ENCODE data around the gene RBM4B. TPM values are rescaled to one million over a fixed set of nuclear protein-coding genes. Genes with fewer than 3 reads are reported as not detected.
"Not testable (repeated sequence)": the region's sequence is repeated elsewhere in the genome, so short reads cannot be mapped to it uniquely, and the experiment has no call there.

RBM4B gene, protein sequence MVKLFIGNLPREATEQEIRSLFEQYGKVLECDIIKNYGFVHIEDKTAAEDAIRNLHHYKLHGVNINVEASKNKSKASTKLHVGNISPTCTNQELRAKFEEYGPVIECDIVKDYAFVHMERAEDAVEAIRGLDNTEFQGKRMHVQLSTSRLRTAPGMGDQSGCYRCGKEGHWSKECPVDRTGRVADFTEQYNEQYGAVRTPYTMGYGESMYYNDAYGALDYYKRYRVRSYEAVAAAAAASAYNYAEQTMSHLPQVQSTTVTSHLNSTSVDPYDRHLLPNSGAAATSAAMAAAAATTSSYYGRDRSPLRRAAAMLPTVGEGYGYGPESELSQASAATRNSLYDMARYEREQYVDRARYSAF
- 1 to 10 TPM; 7.3 to 9.9 TPM for total RNA-seq
- total RNA-seq: 8.7 to 19.5 reads per million in 2 donors

- no peaks in the 10 kb centered on the region for H3K9me3 ChIP-seq (ENCODE audit: control insufficient read depth, low read length, poor library complexity, severe bottlenecking)
- Mint-ChIP-seq H3K4me3 (peak within 1 kb of the TSS; percentile 94), H3K4me1 (peaks cover 23% of the 10 kb centered on the region), H3K27ac (peak within 1 kb of the TSS; percentile 95), H3K36me3 (ENCODE audit: low read depth) (peaks cover 3% of the 10 kb centered on the region), H3K27me3 (no peaks in the 10 kb centered on the region)
- DNase-seq (peak; percentile 93 to 97 (median 95)), ATAC-seq (peak; percentile 89)
Observed at GRCh38 chr11:66677599-66678375, at the start of gene RBM4B. Gene RBM4B (minus strand): TSS chr11:66677887. CDS start chr11:66677079, 808 bp downstream.

DNA sequence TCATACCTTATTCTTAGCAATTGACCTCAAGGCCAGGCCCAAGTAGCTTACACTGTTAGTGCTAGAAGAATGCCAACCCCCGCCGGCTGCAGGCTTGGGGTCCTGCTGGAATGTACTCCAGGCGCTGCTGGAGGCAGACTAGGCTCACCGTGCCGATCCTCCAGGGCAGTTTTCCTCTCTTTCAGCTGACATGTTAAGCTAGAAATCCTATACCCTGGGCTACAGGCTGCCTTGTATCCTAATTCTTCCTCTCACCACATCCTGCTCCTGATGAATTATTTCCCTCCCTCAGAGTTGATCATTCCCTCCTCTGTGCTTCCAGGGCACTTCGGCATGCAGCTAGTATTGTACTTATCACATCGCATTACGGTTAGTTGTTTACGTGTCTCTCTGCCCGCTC is 48.0 kb upstream of the RBM4B start:
- H3K9me3 ChIP-seq (ENCODE audit: control insufficient read depth, low read length, poor library complexity, severe bottlenecking): no peaks in the 10 kb centered on the region
- Mint-ChIP-seq H3K4me3 (no peak overlapping the region), H3K4me1 (peaks cover 14% of the 10 kb centered on the region), H3K27me3 (peaks cover 56% of the 10 kb centered on the region), H3K36me3 (ENCODE audit: low read depth) (peaks cover 11% of the 10 kb centered on the region), H3K27ac (no peak overlapping the region)
- no peak for DNase-seq
- no peak for ATAC-seq

DNA sequence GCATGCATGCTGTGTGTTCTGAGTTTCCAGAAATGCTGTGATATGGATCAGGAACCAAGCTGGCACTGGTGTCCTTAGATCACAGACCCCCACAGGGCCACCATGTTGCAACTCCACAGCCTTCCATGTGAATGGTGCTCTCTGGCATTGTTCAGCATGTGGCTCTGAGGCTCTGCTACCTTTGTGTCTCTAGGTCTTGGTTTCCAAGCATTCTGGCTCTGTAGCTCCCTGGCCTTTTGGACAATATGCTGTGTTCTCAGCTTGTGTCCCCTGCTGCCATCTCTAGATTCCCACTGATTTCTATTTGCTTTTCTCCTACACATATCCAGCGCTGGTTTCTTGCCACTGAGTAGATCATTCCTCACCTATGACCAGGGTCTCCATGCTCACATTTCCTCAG is 47.4 kb upstream of the RBM4B start:
- Mint-ChIP-seq H3K4me3 (no peak overlapping the region), H3K27ac (no peak overlapping the region), H3K36me3 (ENCODE audit: low read depth) (peaks cover 13% of the 10 kb centered on the region), H3K4me1 (peaks cover 16% of the 10 kb centered on the region), H3K27me3 (peaks cover 60% of the 10 kb centered on the region)
- no peaks in the 10 kb centered on the region for H3K9me3 ChIP-seq (ENCODE audit: control insufficient read depth, low read length, poor library complexity, severe bottlenecking)
- DNase-seq (no peak), ATAC-seq (no peak)

GRCh38 chr11:66724167-66724566 is 46.5 kb upstream of the RBM4B start:
- not testable (repeated sequence) for DNase-seq; H3K9me3 ChIP-seq (ENCODE audit: control insufficient read depth, low read length, poor library complexity, severe bottlenecking); ATAC-seq; H3K27ac Mint-ChIP-seq; H3K4me3 Mint-ChIP-seq
- Mint-ChIP-seq H3K36me3 (ENCODE audit: low read depth) (peaks cover 13% of the 10 kb centered on the region), H3K27me3 (peaks cover 56% of the 10 kb centered on the region), H3K4me1 (peaks cover 16% of the 10 kb centered on the region)

GRCh38 chr11:66723693-66724092 is 46.0 kb upstream of the RBM4B start:
- Mint-ChIP-seq H3K36me3 (ENCODE audit: low read depth) (peaks cover 11% of the 10 kb centered on the region), H3K27me3 (peaks cover 51% of the 10 kb centered on the region), H3K27ac (no peak overlapping the region), H3K4me3 (no peak overlapping the region), H3K4me1 (peaks cover 14% of the 10 kb centered on the region)
- ATAC-seq: no peak
- DNase-seq: no peak
- H3K9me3 ChIP-seq (ENCODE audit: control insufficient read depth, low read length, poor library complexity, severe bottlenecking): no peaks in the 10 kb centered on the region

- peaks cover 11% of the 10 kb centered on the region for H3K36me3 Mint-ChIP-seq (ENCODE audit: low read depth)
- H3K27ac Mint-ChIP-seq: no peak overlapping the region
- peaks cover 11% of the 10 kb centered on the region for H3K4me1 Mint-ChIP-seq
- no peaks in the 10 kb centered on the region for H3K9me3 ChIP-seq (ENCODE audit: control insufficient read depth, low read length, poor library complexity, severe bottlenecking)
- no peak overlapping the region for H3K4me3 Mint-ChIP-seq
- ATAC-seq: no peak
- DNase-seq: no peak
- peaks cover 53% of the 10 kb centered on the region for H3K27me3 Mint-ChIP-seq
Observed at GRCh38 chr11:66722745-66723651, 45.3 kb upstream of the RBM4B start.

- Mint-ChIP-seq H3K4me3 (no peak overlapping the region), H3K27me3 (peaks cover 59% of the 10 kb centered on the region), H3K36me3 (ENCODE audit: low read depth) (peaks cover 11% of the 10 kb centered on the region), H3K4me1 (peaks cover 8% of the 10 kb centered on the region), H3K27ac (no peak overlapping the region)
- H3K9me3 ChIP-seq (ENCODE audit: control insufficient read depth, low read length, poor library complexity, severe bottlenecking): no peaks in the 10 kb centered on the region
- ATAC-seq (no peak), DNase-seq (no peak)
Observed at GRCh38 chr11:66721939-66722338, 44.3 kb upstream of the RBM4B start.

DNA sequence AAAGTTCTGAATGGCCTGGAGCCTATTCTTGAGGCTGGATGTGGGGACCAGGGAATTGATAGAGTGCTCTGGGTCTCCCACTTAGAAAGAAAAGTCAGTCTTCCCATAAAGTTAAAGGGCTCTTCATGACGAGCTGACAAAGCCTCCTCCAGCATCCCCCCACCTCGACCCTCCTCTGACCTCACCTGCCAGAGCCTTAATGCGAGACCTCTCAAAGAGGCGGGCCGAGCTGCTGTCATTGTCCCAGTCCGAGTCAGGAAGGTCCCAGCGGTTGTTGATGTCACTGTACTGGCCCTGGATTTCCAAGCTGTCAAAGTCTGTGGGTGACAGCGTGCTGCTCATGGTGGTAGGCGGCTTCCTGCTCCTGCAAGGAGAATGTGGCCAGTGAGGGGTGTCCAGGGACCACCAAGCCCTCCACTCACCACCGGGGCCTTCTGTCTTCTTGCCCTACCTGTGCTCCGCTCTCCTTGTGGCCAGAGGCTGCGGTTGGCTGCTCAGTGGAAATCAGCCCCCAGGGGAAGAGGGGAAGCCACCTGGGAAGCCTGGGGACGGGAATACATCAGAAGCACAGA is 43.3 kb upstream of the RBM4B start:
- H3K27me3 Mint-ChIP-seq: peaks cover 56% of the 10 kb centered on the region
- H3K36me3 Mint-ChIP-seq (ENCODE audit: low read depth): peaks cover 9% of the 10 kb centered on the region
- no peak for DNase-seq
- ATAC-seq: no peak
- H3K4me1 Mint-ChIP-seq: peaks cover 2% of the 10 kb centered on the region
- H3K4me3 Mint-ChIP-seq: no peak overlapping the region
- no peaks in the 10 kb centered on the region for H3K9me3 ChIP-seq (ENCODE audit: control insufficient read depth, low read length, poor library complexity, severe bottlenecking)
- peak overlapping the region; percentile 32 for H3K27ac Mint-ChIP-seq

DNA sequence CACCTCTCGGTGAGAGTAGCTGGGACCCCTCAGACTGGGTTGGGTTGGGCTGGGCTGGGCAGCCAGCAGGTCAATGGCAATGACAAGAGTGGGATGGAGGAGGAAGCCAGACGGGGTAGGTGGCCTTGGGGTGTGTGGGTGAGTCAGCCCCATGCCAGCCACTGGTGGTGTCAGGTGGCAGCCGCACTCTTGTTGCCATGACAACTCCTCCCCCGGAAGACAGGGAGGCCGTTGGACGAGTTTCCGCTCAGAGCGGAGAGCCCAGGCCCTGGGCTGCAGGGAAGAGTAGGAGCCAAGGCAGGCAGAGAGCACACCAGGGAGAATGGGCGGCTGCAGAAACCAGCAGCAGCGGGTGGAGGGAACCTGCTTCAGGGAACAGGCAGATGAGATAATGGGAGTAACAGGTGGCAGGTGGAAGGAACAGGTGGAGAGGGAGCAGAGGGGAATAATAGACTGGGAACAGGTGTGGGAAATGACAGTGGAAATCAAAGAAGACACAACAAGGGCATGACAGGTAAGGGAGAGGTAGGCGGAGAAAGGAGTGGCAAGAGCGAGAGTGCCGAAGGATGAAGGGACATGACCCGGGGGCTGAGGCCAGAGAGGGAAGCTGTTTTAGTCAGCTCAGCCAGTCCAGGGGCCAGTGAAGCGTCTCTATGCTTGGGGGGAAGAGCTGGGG is 42.7 kb upstream of the RBM4B start:
- DNase-seq (no peak), ATAC-seq (no peak)
- Mint-ChIP-seq H3K4me1 (peaks cover 4% of the 10 kb centered on the region), H3K27ac (peak overlapping the region; percentile 32), H3K27me3 (peaks cover 55% of the 10 kb centered on the region), H3K4me3 (no peak overlapping the region), H3K36me3 (ENCODE audit: low read depth) (peaks cover 7% of the 10 kb centered on the region)
- H3K9me3 ChIP-seq (ENCODE audit: control insufficient read depth, low read length, poor library complexity, severe bottlenecking): no peaks in the 10 kb centered on the region

DNA sequence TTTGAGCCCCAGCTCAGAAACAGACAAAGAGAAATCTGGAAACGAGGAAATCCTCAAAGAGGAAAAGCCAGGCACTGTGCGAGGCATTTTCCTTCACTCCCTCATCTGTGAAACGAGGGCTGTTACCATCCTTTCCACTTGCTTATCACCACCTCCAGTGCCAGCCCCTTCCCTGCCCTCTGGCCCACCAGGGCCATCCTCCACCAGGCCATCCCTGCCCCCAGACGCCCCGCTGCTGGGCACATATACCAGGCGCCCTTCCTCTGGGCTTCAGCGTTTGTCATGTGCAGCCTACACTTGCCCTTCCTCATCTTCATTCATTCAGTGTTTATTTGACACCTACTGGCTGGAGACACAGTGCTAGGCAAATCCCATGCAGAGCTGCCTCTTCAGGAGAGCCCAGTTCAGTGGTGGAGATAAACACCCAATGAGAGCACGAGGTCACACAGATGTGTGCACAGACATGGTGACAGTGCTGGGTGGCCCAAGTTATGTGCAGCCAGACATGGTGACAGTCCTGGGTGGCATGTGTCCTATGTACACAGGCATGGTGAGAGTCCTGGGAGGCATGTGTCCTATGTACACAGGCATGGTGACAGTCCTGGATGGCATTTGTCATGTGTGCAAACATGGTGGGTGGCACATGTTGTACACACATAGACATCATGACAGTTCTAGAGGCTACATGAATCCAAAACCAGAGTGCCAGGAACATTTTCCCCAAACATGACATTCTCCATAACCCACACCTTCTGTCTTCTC is 41.6 kb upstream of the RBM4B start:
- no peak overlapping the region for H3K4me3 Mint-ChIP-seq
- DNase-seq (no peak), ATAC-seq (no peak)
- peaks cover 7% of the 10 kb centered on the region for H3K36me3 Mint-ChIP-seq (ENCODE audit: low read depth)
- H3K27ac Mint-ChIP-seq: no peak overlapping the region
- peaks cover 55% of the 10 kb centered on the region for H3K27me3 Mint-ChIP-seq
- no peaks in the 10 kb centered on the region for H3K9me3 ChIP-seq (ENCODE audit: control insufficient read depth, low read length, poor library complexity, severe bottlenecking)
- peaks cover 4% of the 10 kb centered on the region for H3K4me1 Mint-ChIP-seq

- no peak overlapping the region for H3K27ac Mint-ChIP-seq
- H3K4me1 Mint-ChIP-seq: peaks cover 6% of the 10 kb centered on the region
- H3K9me3 ChIP-seq (ENCODE audit: control insufficient read depth, low read length, poor library complexity, severe bottlenecking): no peaks in the 10 kb centered on the region
- H3K36me3 Mint-ChIP-seq (ENCODE audit: low read depth): peaks cover 7% of the 10 kb centered on the region
- DNase-seq: no peak
- H3K27me3 Mint-ChIP-seq: peaks cover 64% of the 10 kb centered on the region
- H3K4me3 Mint-ChIP-seq: no peak overlapping the region
- no peak for ATAC-seq
Observed at GRCh38 chr11:66718320-66718971, 40.8 kb upstream of the RBM4B start.
